ENCODE measurements around the gene PLEK2.

- TF ChIP-seq CTCF (IDR thresholded peaks at IDR 0.05 in 4 of 5, conservative IDR thresholded peaks at IDR 0.05 in 1 of 5) (no peak), POLR2A (IDR thresholded peaks at IDR 0.05) (no peak)
Measured at GRCh38 chr14:67440513-67440912, 28.5 kb upstream of the PLEK2 start.
